OCI-LY7 (cell line): ENCODE data around the gene TEX2.

ENCODE experiments used
- EZH2phosphoT487 ChIP-seq: fragments of 200-600 bp; sonication (generic); IDR thresholded peaks from 2 replicates; pipeline ENCODE4 v1.6.1; 2018; ENCODE audit warnings: low read depth, borderline replicate concordance, mild to moderate bottlenecking, mixed run types, antibody characterized with exemption, low read length, moderate library complexity, mixed read lengths
- TF ChIP-seq, protein P1 (sequence below): fragments of 200-600 bp; sonication (generic); conservative IDR thresholded peaks from 2 replicates; pipeline ENCODE4 v1.5.1; 2014; ENCODE audit warnings: mild to moderate bottlenecking, antibody characterized with exemption, low read length, moderate library complexity, mixed read lengths

DNA sequence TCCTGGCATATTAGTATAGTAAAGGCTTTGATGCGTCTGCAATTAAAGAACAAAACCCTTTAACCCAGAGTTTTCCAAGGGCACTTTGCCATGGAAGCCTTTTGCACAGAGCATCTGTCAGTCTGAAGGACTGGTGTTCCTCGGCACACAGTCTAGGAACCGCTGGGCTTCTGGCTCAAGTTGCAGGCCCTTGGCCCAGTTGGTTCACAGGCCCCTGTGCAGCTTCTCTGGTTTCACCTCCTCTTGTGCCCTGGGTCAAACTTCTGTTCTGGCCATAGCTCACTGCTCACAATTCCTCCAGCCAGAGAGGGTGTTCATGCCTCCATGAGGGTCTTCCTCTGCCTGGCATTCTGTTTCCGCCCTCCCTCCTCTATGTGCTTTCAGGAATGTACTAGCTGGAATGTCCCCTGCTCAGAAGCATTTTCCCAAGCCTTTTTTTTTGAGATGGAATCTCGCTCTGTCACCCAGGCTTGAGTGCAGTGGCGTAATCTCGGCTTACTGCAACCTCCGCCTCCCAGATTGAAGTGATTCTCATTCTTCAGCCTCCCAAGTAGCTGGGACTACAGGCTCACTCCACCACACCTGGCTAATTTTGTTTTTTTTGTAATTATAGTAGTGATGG, 34.5 kb upstream of the TEX2 start:
- TF ChIP-seq, protein P1, sequence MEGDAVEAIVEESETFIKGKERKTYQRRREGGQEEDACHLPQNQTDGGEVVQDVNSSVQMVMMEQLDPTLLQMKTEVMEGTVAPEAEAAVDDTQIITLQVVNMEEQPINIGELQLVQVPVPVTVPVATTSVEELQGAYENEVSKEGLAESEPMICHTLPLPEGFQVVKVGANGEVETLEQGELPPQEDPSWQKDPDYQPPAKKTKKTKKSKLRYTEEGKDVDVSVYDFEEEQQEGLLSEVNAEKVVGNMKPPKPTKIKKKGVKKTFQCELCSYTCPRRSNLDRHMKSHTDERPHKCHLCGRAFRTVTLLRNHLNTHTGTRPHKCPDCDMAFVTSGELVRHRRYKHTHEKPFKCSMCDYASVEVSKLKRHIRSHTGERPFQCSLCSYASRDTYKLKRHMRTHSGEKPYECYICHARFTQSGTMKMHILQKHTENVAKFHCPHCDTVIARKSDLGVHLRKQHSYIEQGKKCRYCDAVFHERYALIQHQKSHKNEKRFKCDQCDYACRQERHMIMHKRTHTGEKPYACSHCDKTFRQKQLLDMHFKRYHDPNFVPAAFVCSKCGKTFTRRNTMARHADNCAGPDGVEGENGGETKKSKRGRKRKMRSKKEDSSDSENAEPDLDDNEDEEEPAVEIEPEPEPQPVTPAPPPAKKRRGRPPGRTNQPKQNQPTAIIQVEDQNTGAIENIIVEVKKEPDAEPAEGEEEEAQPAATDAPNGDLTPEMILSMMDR, result no peak
- TF ChIP-seq EZH2phosphoT487, result no peak
